GM23248 (cell line): ENCODE data around the gene PCDHA5.

Source experiments
- EZH2 ChIP-seq: fragments of 200-600 bp; sonication (generic); IDR thresholded peaks from 2 replicates; pipeline ENCODE4 v1.6.1; 2018; ENCODE audit warnings: antibody characterized with exemption, mild to moderate bottlenecking; ENCODE audit not compliant: insufficient read depth, poor library complexity, severe bottlenecking
- EZH2phosphoT487 ChIP-seq: fragments of 200-600 bp; sonication (generic); IDR thresholded peaks from 2 replicates; pipeline ENCODE4 v1.6.1; 2018; ENCODE audit warnings: antibody characterized with exemption, moderate library complexity, mild to moderate bottlenecking, low read depth; ENCODE audit not compliant: insufficient read depth

DNA sequence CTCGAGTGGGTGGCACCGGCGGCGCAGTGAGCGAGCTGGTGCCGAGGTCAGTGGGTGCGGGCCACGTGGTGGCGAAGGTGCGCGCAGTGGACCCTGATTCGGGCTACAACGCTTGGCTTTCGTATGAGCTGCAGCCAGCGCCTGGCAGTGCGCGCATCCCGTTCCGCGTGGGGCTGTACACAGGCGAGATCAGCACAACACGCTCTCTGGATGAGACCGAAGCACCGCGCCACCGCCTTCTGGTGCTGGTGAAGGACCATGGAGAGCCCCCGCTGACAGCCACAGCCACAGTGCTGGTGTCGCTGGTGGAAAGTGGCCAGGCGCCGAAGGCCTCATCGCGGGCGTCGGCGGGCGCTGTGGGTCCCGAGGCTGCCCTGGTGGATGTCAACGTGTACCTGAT, 2.1 kb downstream of the PCDHA5 start:
- no peak for TF ChIP-seq EZH2phosphoT487
- no peak for TF ChIP-seq EZH2
